IMR-90 (cell line): ENCODE results near the gene ZNF232. TPM values are rescaled to one million over a fixed set of nuclear protein-coding genes. Genes with fewer than 3 reads are reported as not detected.
"Not testable (repeated sequence)": the region's sequence is repeated elsewhere in the genome, so short reads cannot be mapped to it uniquely, and the experiment has no call there.

Source experiments
- ATAC-seq: fragments of 200-7000 bp; cut with Tn5 transposase; 2 replicates; pipeline ENCODE4 v1.9.1; 2020; ENCODE audit warnings: low read depth, mild to moderate bottlenecking, moderate library complexity
- BruUV-seq: library from RNA; stranded (reverse); fragments of 400-500 nt; replicated peaks from 2 replicates; lab custom pipeline; 2021; lab: Mats Ljungman, UMichigan
- CTCF ChIA-PET: fragments of 300-600 bp; formaldehyde crosslinking; extraction: SDS; loops from one replicate; lab custom pipeline; 2021; ENCODE audit warnings: antibody characterized with exemption; lab: Yijun Ruan, JAX
- POLR2A ChIA-PET: fragments of 300-600 bp; sonication (Branson Sonifier 250); formaldehyde crosslinking; loops from one replicate; lab custom pipeline; 2022; ENCODE audit warnings: antibody characterized with exemption; ENCODE audit not compliant: unreplicated experiment; lab: Charles Lee
- DNase-seq: peaks from one replicate; pipeline ENCODE4 v3.0.0; 2013
- H2AFZ ChIP-seq: replicated peaks from 2 replicates; pipeline ENCODE3; 2013; ENCODE audit warnings: low read length, mild to moderate bottlenecking; ENCODE audit not compliant: poor library complexity
- H2AK5ac ChIP-seq: 2 replicates; pipeline ENCODE4 v1.6.1; 2013; ENCODE audit warnings: low read depth, low read length, inconsistent platforms
- H2AK9ac ChIP-seq: replicated peaks from 2 replicates; pipeline ENCODE3; 2013; ENCODE audit warnings: mild to moderate bottlenecking, low read depth, low read length, moderate library complexity; ENCODE audit not compliant: poor library complexity
- H2BK120ac ChIP-seq: 2 replicates; pipeline ENCODE4 v1.6.1; 2013; ENCODE audit warnings: low read depth, low read length, inconsistent platforms
- H2BK15ac ChIP-seq: 3 replicates; pipeline ENCODE4 v1.6.1; 2013; ENCODE audit warnings: low read depth, low read length, inconsistent platforms
- H2BK20ac ChIP-seq: 2 replicates; pipeline ENCODE4 v1.6.1; 2013; ENCODE audit warnings: low read depth, mild to moderate bottlenecking, inconsistent platforms, low read length, moderate library complexity
- H2BK5ac ChIP-seq: 2 replicates; pipeline ENCODE4 v1.6.1; 2013; ENCODE audit warnings: mild to moderate bottlenecking, low read depth, low read length, inconsistent platforms; ENCODE audit not compliant: poor library complexity, severe bottlenecking
- H3K14ac ChIP-seq: replicated peaks from 2 replicates; pipeline ENCODE4 v1.6.1; 2013; ENCODE audit warnings: low read depth, low read length, inconsistent platforms
- H3K18ac ChIP-seq: 2 replicates; pipeline ENCODE4 v1.6.1; 2013; ENCODE audit warnings: low read depth, low read length, control low read depth
- H3K23ac ChIP-seq: 2 replicates; pipeline ENCODE4 v1.6.1; 2013; ENCODE audit warnings: low read depth, low read length, inconsistent platforms
- H3K27ac ChIP-seq: 2 replicates; pipeline ENCODE4 v1.5.1; 2013; ENCODE audit warnings: mild to moderate bottlenecking, control low read depth, low read length; ENCODE audit not compliant: insufficient read depth
- H3K27me3 ChIP-seq: 2 replicates; pipeline ENCODE4 v1.6.1; 2013; ENCODE audit warnings: low read length; ENCODE audit not compliant: control insufficient read depth, insufficient read depth
- H3K36me3 ChIP-seq: 2 replicates; pipeline ENCODE4 v1.6.1; 2013; ENCODE audit warnings: low read length, mixed read lengths; ENCODE audit not compliant: control insufficient read depth, insufficient read depth
- H3K4ac ChIP-seq: 2 replicates; pipeline ENCODE4 v1.6.1; 2013; ENCODE audit warnings: low read depth, low read length, inconsistent platforms
- H3K4me1 ChIP-seq: 2 replicates; pipeline ENCODE4 v1.6.1; 2013; ENCODE audit warnings: low read length, mixed read lengths; ENCODE audit not compliant: control insufficient read depth, insufficient read depth
- H3K4me2 ChIP-seq: 2 replicates; pipeline ENCODE4 v1.6.1; 2013; ENCODE audit warnings: low read depth, mild to moderate bottlenecking, control low read depth, low read length, moderate library complexity
- H3K4me3 ChIP-seq: 2 replicates; pipeline ENCODE4 v1.5.1; 2013; ENCODE audit warnings: low read depth, mild to moderate bottlenecking, control low read depth, low read length, moderate library complexity; ENCODE audit not compliant: insufficient read depth
- H3K56ac ChIP-seq: 2 replicates; pipeline ENCODE4 v1.6.1; 2013; ENCODE audit warnings: low read length, inconsistent platforms; ENCODE audit not compliant: insufficient read depth; ENCODE audit errors: extremely low read depth
- H3K79me1 ChIP-seq, 2 experiments: 2 replicates each; pipeline ENCODE4 v1.6.1; 2013; ENCODE audit warnings: low read length in 2 of 2, inconsistent platforms in 1 of 2, low read depth in 1 of 2
- H3K9ac ChIP-seq: 2 replicates; pipeline ENCODE4 v1.6.1; 2013; ENCODE audit warnings: low read depth, low read length, control low read depth
- H3K9me1 ChIP-seq: 2 replicates; pipeline ENCODE4 v1.6.1; 2013; ENCODE audit warnings: low read length, inconsistent platforms; ENCODE audit not compliant: insufficient read depth
- H3K9me3 ChIP-seq: 2 replicates; pipeline ENCODE4 v1.6.1; 2013; ENCODE audit warnings: low read length; ENCODE audit not compliant: control insufficient read depth, insufficient read depth
- H4K20me1 ChIP-seq: 2 replicates; pipeline ENCODE4 v1.6.1; 2013; ENCODE audit warnings: low read length, inconsistent platforms; ENCODE audit not compliant: insufficient read depth
- H4K5ac ChIP-seq: 2 replicates; pipeline ENCODE4 v1.6.1; 2013; ENCODE audit warnings: mild to moderate bottlenecking, low read depth, low read length, control low read depth
- H4K8ac ChIP-seq, 2 experiments: 2 replicates each; pipeline ENCODE4 v1.6.1; 2013; ENCODE audit warnings: low read depth in 2 of 2, low read length in 2 of 2, control low read depth in 1 of 2, inconsistent platforms in 1 of 2
- H4K91ac ChIP-seq: 2 replicates; pipeline ENCODE4 v1.6.1; 2013; ENCODE audit warnings: low read depth, low read length, inconsistent platforms; ENCODE audit not compliant: insufficient read depth
- WGBS, 2 experiments: methylation state at CpG; one replicate each; pipeline versions ENCODE4 v1.1.5 to v1.1.7; 2013; ENCODE audit warnings: missing lambda C conversion rate in 2 of 2; ENCODE audit not compliant: insufficient read length in 1 of 2; ENCODE audit errors: extremely low coverage in 2 of 2; 5-methylcytosine and 5-hydroxymethylcytosine counted together
- dilution Hi-C: fragments of 300-500 bp; cut with HindIII; formaldehyde crosslinking; loops from one replicate; pipeline ENCODE4 v1.14.3; 2018; ENCODE audit warnings: low sequenced_read_pairs; ENCODE audit not compliant: unreplicated experiment
- in situ Hi-C: fragments of 300-500 bp; cut with MboI; formaldehyde crosslinking; loops from 3 replicates; pipeline ENCODE4 v1.14.3; 2019; ENCODE audit warnings: low sequenced_read_pairs, inconsistent platforms, mixed read lengths
- intact Hi-C: fragments of 100-400 bp; cut with micrococcal nuclease; formaldehyde crosslinking; loops from 2 replicates; pipeline ENCODE4 v1.10.0; 2022
- polyA plus RNA-seq, 3 experiments: library from polyadenylated mRNA; depleted of rRNA; stranded (reverse); fragments of >200 nt; gene quantifications; 2 replicates each; pipeline ENCODE4 v1.2.3, GENCODE V29; 2012; ENCODE audit warnings: low replicate concordance in 1 of 3
- total RNA-seq: library from RNA; depleted of rRNA; stranded (reverse); fragments of >200 nt; gene quantifications from 2 replicates; pipeline ENCODE4 v1.2.3, GENCODE V29; 2012

ZNF232 gene
- total and polyA plus RNA-seq, 2 of the 4 experiments (the other 2 are of a cell fraction), result 3.2 to 6.5 TPM

GRCh38 chr17:5135131-5135712, 23.5 kb upstream of the ZNF232 start:
- H2AK5ac ChIP-seq, H2BK15ac ChIP-seq, H2AFZ ChIP-seq, CTCF ChIA-PET, H2BK5ac ChIP-seq, H3K14ac ChIP-seq, H3K9me1 ChIP-seq, in situ Hi-C loops, H3K79me1 ChIP-seq, H4K5ac ChIP-seq, H3K27me3 ChIP-seq, ATAC-seq, H3K27ac ChIP-seq, BruUV-seq, H2BK20ac ChIP-seq, H4K20me1 ChIP-seq, H3K36me3 ChIP-seq, H3K9me3 ChIP-seq, POLR2A ChIA-PET, H2AK9ac ChIP-seq, H4K91ac ChIP-seq, H3K4ac ChIP-seq, H3K4me3 ChIP-seq, H3K18ac ChIP-seq, intact Hi-C loops, H3K9ac ChIP-seq, H4K8ac ChIP-seq, dilution Hi-C loops, H3K56ac ChIP-seq, H3K23ac ChIP-seq, H2BK120ac ChIP-seq, H3K4me1 ChIP-seq: not testable (repeated sequence)
- no CpG with 5 or more reads among the region's 8 CpGs for WGBS, 2 experiments
- H3K4me2 ChIP-seq, result peak overlapping the region; percentile 55; the same call in 1 of the 2 replicates
- peak; percentile 35 for DNase-seq

GRCh38 chr17:5134571-5134970, 22.9 kb upstream of the ZNF232 start:
- WGBS, 2 experiments, result 80% methylated on average over 1 of the region's 11 CpGs; no CpG with 5 or more reads in 1 of the 2 experiments
- H2AK9ac ChIP-seq, H3K4me2 ChIP-seq, H4K8ac ChIP-seq, H3K4ac ChIP-seq, H3K14ac ChIP-seq, H4K5ac ChIP-seq, H3K4me1 ChIP-seq, H2BK20ac ChIP-seq, H3K79me1 ChIP-seq, H3K27ac ChIP-seq, H2BK15ac ChIP-seq, dilution Hi-C loops, BruUV-seq, POLR2A ChIA-PET, H4K91ac ChIP-seq, H3K9me1 ChIP-seq, H3K36me3 ChIP-seq, H2AFZ ChIP-seq, H3K56ac ChIP-seq, H2BK5ac ChIP-seq, H3K4me3 ChIP-seq, DNase-seq, ATAC-seq, H3K9me3 ChIP-seq, H3K23ac ChIP-seq, H4K20me1 ChIP-seq, H3K9ac ChIP-seq, CTCF ChIA-PET, intact Hi-C loops, H2BK120ac ChIP-seq, H2AK5ac ChIP-seq, H3K18ac ChIP-seq, H3K27me3 ChIP-seq, in situ Hi-C loops: not testable (repeated sequence)
